Panc1 (cell line): ENCODE data around the gene PSKH1.

Experiments
- TF ChIP-seq, protein P1 (sequence below): fragments of 450-650 bp; IDR thresholded peaks from 2 replicates; pipeline ENCODE4 v1.5.1; 2017; ENCODE audit warnings: mild to moderate bottlenecking
- TF ChIP-seq, protein P2 (sequence below), 2 experiments: IDR thresholded peaks; 2 replicates each; pipeline ENCODE4 v1.6.1; 2011 to 2012; ENCODE audit warnings: low read depth in 2 of 2, control low read depth in 1 of 2, low read length in 1 of 2, mild to moderate bottlenecking in 1 of 2, moderate library complexity in 1 of 2; ENCODE audit not compliant: insufficient read depth in 1 of 2

DNA sequence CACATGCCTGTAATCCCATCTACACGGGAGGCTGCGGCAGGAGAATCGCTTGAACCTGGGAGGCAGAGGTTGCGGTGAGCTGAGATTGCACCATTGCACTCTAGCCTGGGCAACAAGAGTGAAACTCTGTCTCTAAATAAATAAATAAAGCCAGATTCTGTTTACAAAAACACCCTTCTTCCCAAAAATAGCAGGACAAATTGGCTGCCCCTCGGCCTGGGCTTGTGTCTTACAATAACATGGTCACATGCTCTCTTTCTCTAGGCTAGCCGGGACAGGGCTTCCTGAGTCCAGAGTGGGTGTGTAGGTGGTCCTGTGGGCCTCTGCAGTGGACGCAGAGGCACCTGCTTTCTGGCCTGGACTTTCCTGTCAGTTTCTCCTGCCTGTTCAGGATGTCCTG lies 23.4 kb upstream of the PSKH1 start:
- TF ChIP-seq, protein P1, sequence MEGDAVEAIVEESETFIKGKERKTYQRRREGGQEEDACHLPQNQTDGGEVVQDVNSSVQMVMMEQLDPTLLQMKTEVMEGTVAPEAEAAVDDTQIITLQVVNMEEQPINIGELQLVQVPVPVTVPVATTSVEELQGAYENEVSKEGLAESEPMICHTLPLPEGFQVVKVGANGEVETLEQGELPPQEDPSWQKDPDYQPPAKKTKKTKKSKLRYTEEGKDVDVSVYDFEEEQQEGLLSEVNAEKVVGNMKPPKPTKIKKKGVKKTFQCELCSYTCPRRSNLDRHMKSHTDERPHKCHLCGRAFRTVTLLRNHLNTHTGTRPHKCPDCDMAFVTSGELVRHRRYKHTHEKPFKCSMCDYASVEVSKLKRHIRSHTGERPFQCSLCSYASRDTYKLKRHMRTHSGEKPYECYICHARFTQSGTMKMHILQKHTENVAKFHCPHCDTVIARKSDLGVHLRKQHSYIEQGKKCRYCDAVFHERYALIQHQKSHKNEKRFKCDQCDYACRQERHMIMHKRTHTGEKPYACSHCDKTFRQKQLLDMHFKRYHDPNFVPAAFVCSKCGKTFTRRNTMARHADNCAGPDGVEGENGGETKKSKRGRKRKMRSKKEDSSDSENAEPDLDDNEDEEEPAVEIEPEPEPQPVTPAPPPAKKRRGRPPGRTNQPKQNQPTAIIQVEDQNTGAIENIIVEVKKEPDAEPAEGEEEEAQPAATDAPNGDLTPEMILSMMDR = no peak
- TF ChIP-seq, protein P2, sequence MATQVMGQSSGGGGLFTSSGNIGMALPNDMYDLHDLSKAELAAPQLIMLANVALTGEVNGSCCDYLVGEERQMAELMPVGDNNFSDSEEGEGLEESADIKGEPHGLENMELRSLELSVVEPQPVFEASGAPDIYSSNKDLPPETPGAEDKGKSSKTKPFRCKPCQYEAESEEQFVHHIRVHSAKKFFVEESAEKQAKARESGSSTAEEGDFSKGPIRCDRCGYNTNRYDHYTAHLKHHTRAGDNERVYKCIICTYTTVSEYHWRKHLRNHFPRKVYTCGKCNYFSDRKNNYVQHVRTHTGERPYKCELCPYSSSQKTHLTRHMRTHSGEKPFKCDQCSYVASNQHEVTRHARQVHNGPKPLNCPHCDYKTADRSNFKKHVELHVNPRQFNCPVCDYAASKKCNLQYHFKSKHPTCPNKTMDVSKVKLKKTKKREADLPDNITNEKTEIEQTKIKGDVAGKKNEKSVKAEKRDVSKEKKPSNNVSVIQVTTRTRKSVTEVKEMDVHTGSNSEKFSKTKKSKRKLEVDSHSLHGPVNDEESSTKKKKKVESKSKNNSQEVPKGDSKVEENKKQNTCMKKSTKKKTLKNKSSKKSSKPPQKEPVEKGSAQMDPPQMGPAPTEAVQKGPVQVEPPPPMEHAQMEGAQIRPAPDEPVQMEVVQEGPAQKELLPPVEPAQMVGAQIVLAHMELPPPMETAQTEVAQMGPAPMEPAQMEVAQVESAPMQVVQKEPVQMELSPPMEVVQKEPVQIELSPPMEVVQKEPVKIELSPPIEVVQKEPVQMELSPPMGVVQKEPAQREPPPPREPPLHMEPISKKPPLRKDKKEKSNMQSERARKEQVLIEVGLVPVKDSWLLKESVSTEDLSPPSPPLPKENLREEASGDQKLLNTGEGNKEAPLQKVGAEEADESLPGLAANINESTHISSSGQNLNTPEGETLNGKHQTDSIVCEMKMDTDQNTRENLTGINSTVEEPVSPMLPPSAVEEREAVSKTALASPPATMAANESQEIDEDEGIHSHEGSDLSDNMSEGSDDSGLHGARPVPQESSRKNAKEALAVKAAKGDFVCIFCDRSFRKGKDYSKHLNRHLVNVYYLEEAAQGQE (IDR thresholded peaks at IDR 0.05; ENCODE audit: insufficient read depth in 1 of 2, low read depth in 2 of 2, low read length in 1 of 2) = no peak
